Thyroid gland (tissue), 4 donors: ENCODE results near the gene DDIT3. TPM values are rescaled to one million over a fixed set of nuclear protein-coding genes. Genes with fewer than 3 reads are reported as not detected.
"Not testable (repeated sequence)": the region's sequence is repeated elsewhere in the genome, so short reads cannot be mapped to it uniquely, and the experiment has no call there.

Experiments used
- DNase-seq, 2 donors: peaks; one replicate each; pipeline ENCODE4 v3.0.0-alpha.2; 2019
- H3K27ac ChIP-seq, 3 donors: fragments of 200-600 bp; sonication (generic); 1 replicate in 2 of 3; 2 replicates in 1 of 3; pipeline ENCODE4 v1.5.1; 2016 to 2019; ENCODE audit warnings: mild to moderate bottlenecking in 1 of 3, moderate library complexity in 1 of 3
- H3K27me3 ChIP-seq: fragments of 200-600 bp; sonication (generic); one replicate; pipeline ENCODE4 v1.5.1; 2019
- H3K36me3 ChIP-seq, 2 donors: fragments of 200-600 bp; sonication (generic); one replicate each; pipeline ENCODE4 v1.5.1; 2016 to 2019
- H3K4me1 ChIP-seq, 2 donors: fragments of 200-600 bp; sonication (generic); one replicate each; pipeline ENCODE4 v1.5.1; 2017 to 2019
- H3K4me3 ChIP-seq, 3 donors: fragments of 200-600 bp; sonication (generic); replicated peaks in 1 of 3; 1 replicate in 2 of 3; 2 replicates in 1 of 3; pipeline ENCODE4 v1.5.1; 2016; ENCODE audit warnings: mild to moderate bottlenecking in 1 of 3
- H3K9me3 ChIP-seq: fragments of 200-600 bp; sonication (generic); one replicate; pipeline ENCODE4 v1.5.1; 2017
- CTCF ChIP-seq, 6 experiments: fragments of 200-600 bp in 3 of 6; fragments of 450-650 bp in 3 of 6; sonication (generic) in 3 of 6; IDR thresholded peaks; one replicate each; pipeline ENCODE4 v1.5.1; 2016 to 2019; ENCODE audit warnings: antibody characterized with exemption in 6 of 6, mild to moderate bottlenecking in 2 of 6, inconsistent platforms in 1 of 6, moderate library complexity in 1 of 6
- POLR2A ChIP-seq, 2 donors: fragments of 450-650 bp; IDR thresholded peaks; one replicate each; pipeline ENCODE4 v1.6.1; 2017; ENCODE audit warnings: antibody characterized with exemption in 2 of 2, mild to moderate bottlenecking in 2 of 2, moderate library complexity in 1 of 2
- WGBS, 2 donors: methylation state at CpG; one replicate each; pipeline ENCODE4 v1.1.5; 2017; 5-methylcytosine and 5-hydroxymethylcytosine counted together
- intact Hi-C: fragments of 100-400 bp; cut with DNase I; formaldehyde crosslinking; loops from one replicate; pipeline ENCODE4 v1.15.1; 2023
- total RNA-seq, 4 donors: library from RNA; depleted of rRNA; stranded (reverse); fragments of >200 nt; gene quantifications; one replicate each; pipeline ENCODE4 v1.2.3, GENCODE V29; 2016

Gene DDIT3
- total RNA-seq, 4 donors from 2014 or later: 44.5 to 71.3 (median 53.8) TPM

GRCh38 chr12:57522011-57522886 is 1.9 kb upstream of the DDIT3 start, which contains the start of gene MBD6:
TSS of gene MBD6 (plus strand) at chr12:57522824. CDS start at chr12:57524304, 1,480 bp downstream.
- no peaks in the 10 kb centered on the region for H3K9me3 ChIP-seq
- peaks cover 46 to 60% of the 10 kb centered on the region in 2 donors for H3K4me1 ChIP-seq
- H3K27ac ChIP-seq: peak within 1 kb of the TSS; percentile 98 to 100 (median 99)
- intact Hi-C loops: no loop called here
- no peak for TF ChIP-seq CTCF (IDR thresholded peaks at IDR 0.05)
- TF ChIP-seq POLR2A (IDR thresholded peaks at IDR 0.05): peak; percentile 57 to 64
- peaks cover 17 to 22% of the 10 kb centered on the region in 2 donors for H3K36me3 ChIP-seq
- WGBS, 2 donors: 5 to 7% methylated on average over 10 to 13 of the region's 57 CpGs
- peak within 1 kb of the TSS in 2 of 3 donors; percentile 69 to 73 for H3K4me3 ChIP-seq
- peak; percentile 92 to 95 for DNase-seq
- no peaks in the 10 kb centered on the region for H3K27me3 ChIP-seq

GRCh38 chr12:57521525-57522010 is 1.3 kb upstream of the DDIT3 start:
- Histone ChIP-seq H3K36me3 (peaks cover 21 to 24% of the 10 kb centered on the region in 2 donors), H3K27ac (peak overlapping the region; percentile 98 to 100 (median 99)), H3K27me3 (no peaks in the 10 kb centered on the region), H3K9me3 (no peaks in the 10 kb centered on the region), H3K4me1 (peaks cover 46 to 64% of the 10 kb centered on the region in 2 donors), H3K4me3 (peak overlapping the region in 1 of 3 donors; percentile 69)
- DNase-seq: peak; percentile 54 to 59
- TF ChIP-seq POLR2A (IDR thresholded peaks at IDR 0.05): no peak
- intact Hi-C loops: no loop called here
- 37 to 38% methylated on average over 17 of the region's 17 CpGs for WGBS, 2 donors

- TF ChIP-seq POLR2A (IDR thresholded peaks at IDR 0.05) (no peak), CTCF (IDR thresholded peaks at IDR 0.05) (peak in 1 of 6 experiments; percentile 9)
- Histone ChIP-seq H3K27ac (peak overlapping the region; percentile 97), H3K4me3 (peak overlapping the region; percentile 82 to 97 (median 85)), H3K9me3 (no peaks in the 10 kb centered on the region), H3K36me3 (peaks cover 27 to 33% of the 10 kb centered on the region in 2 donors), H3K4me1 (peaks cover 46 to 53% of the 10 kb centered on the region in 2 donors), H3K27me3 (no peaks in the 10 kb centered on the region)
- DNase-seq: peak; percentile 52 to 55
- 0 to 2% methylated on average over 7 to 8 of the region's 8 CpGs for WGBS, 2 donors
- intact Hi-C loops: no loop called here
Measured at GRCh38 chr12:57519796-57520052, 590 bp downstream of the DDIT3 start.

GRCh38 chr12:57518920-57519795 is 1.2 kb downstream of the DDIT3 start:
- H3K4me3 ChIP-seq: peak overlapping the region; percentile 82 to 97 (median 85)
- DNase-seq: peak; percentile 18 to 27
- H3K9me3 ChIP-seq: no peaks in the 10 kb centered on the region
- no peaks in the 10 kb centered on the region for H3K27me3 ChIP-seq
- TF ChIP-seq POLR2A (IDR thresholded peaks at IDR 0.05): no peak
- TF ChIP-seq CTCF (IDR thresholded peaks at IDR 0.05): no peak
- H3K27ac ChIP-seq: peak overlapping the region; percentile 97
- H3K36me3 ChIP-seq: peaks cover 33% of the 10 kb centered on the region in 2 donors
- H3K4me1 ChIP-seq: peaks cover 42 to 48% of the 10 kb centered on the region in 2 donors
- intact Hi-C loops: no loop called here
- 25 to 27% methylated on average over 7 of the region's 7 CpGs for WGBS, 2 donors

GRCh38 chr12:57518176-57518919 is 2.0 kb downstream of the DDIT3 start:
- H3K27ac ChIP-seq: peak overlapping the region; percentile 50 to 97 (median 97)
- H3K36me3 ChIP-seq: peaks cover 33% of the 10 kb centered on the region in 2 donors
- peak overlapping the region in 2 of 3 donors; percentile 85 to 97 for H3K4me3 ChIP-seq
- no peak for DNase-seq
- intact Hi-C loops: no loop called here
- no peaks in the 10 kb centered on the region for H3K9me3 ChIP-seq
- TF ChIP-seq CTCF (IDR thresholded peaks at IDR 0.05) (no peak), POLR2A (IDR thresholded peaks at IDR 0.05) (no peak)
- peaks cover 34 to 41% of the 10 kb centered on the region in 2 donors for H3K4me1 ChIP-seq
- no peaks in the 10 kb centered on the region for H3K27me3 ChIP-seq
- WGBS, 2 donors: 77 to 80% methylated on average over 8 of the region's 8 CpGs

GRCh38 chr12:57517718-57518117 is 2.6 kb downstream of the DDIT3 start:
- WGBS, 2 donors: 78 to 80% methylated on average over 10 of the region's 10 CpGs
- H3K9me3 ChIP-seq, DNase-seq, H3K27me3 ChIP-seq, H3K4me3 ChIP-seq, intact Hi-C loops: not testable (repeated sequence)
- peak overlapping the region; percentile 50 to 97 (median 97) for H3K27ac ChIP-seq
- peaks cover 32 to 41% of the 10 kb centered on the region in 2 donors for H3K4me1 ChIP-seq
- peaks cover 39% of the 10 kb centered on the region in 2 donors for H3K36me3 ChIP-seq
